GM23338 (cell line): ENCODE data around the gene NCK2. TPM values are rescaled to one million over a fixed set of nuclear protein-coding genes. Genes with fewer than 3 reads are reported as not detected.

Source experiments
- ATAC-seq: fragments of 200-7000 bp; cut with Tn5 transposase; 3 replicates; pipeline ENCODE4 v1.9.1; 2020
- DNase-seq: peaks from one replicate; pipeline ENCODE4 v3.0.0-alpha.2; 2015; ENCODE audit warnings: low spot score
- H2AFZ ChIP-seq: fragments of 200-600 bp; sonication (generic); 2 replicates; pipeline ENCODE4 v1.8.0; 2016; ENCODE audit warnings: antibody characterized with exemption, mild to moderate bottlenecking, moderate library complexity
- H3F3A ChIP-seq: fragments of 200-600 bp; sonication (generic); replicated peaks from 2 replicates; pipeline ENCODE4 v1.8.0; 2017; ENCODE audit warnings: antibody characterized with exemption, mixed run types, low read depth
- H3K27ac ChIP-seq: fragments of 200-600 bp; sonication (generic); 2 replicates; pipeline ENCODE4 v1.6.1; 2016; ENCODE audit warnings: low read depth
- H3K27me3 ChIP-seq: fragments of 200-600 bp; sonication (generic); 2 replicates; pipeline ENCODE4 v1.8.0; 2016; ENCODE audit warnings: mild to moderate bottlenecking, mixed run types, moderate library complexity; ENCODE audit not compliant: insufficient read depth
- H3K36me3 ChIP-seq: fragments of 200-600 bp; sonication (generic); 2 replicates; pipeline ENCODE4 v1.8.0; 2016; ENCODE audit warnings: mild to moderate bottlenecking; ENCODE audit not compliant: insufficient read depth
- H3K4me1 ChIP-seq: fragments of 200-600 bp; sonication (generic); 2 replicates; pipeline ENCODE4 v1.8.0; 2016; ENCODE audit warnings: mild to moderate bottlenecking, moderate library complexity; ENCODE audit not compliant: insufficient read depth
- H3K4me2 ChIP-seq: fragments of 200-600 bp; sonication (generic); 2 replicates; pipeline ENCODE4 v1.7.1; 2017; ENCODE audit warnings: mixed run types
- H3K4me3 ChIP-seq: fragments of 200-600 bp; sonication (generic); 2 replicates; pipeline ENCODE4 v1.6.1; 2016; ENCODE audit warnings: mixed run types
- H3K79me2 ChIP-seq: fragments of 200-600 bp; sonication (generic); replicated peaks from 2 replicates; pipeline ENCODE4 v1.8.0; 2017; ENCODE audit warnings: mild to moderate bottlenecking; ENCODE audit not compliant: insufficient read depth
- H3K9me2 ChIP-seq: fragments of 200-600 bp; sonication (generic); 2 replicates; pipeline ENCODE4 v1.8.0; 2017; ENCODE audit not compliant: insufficient read depth
- H4K20me1 ChIP-seq: fragments of 200-600 bp; sonication (generic); replicated peaks from 2 replicates; pipeline ENCODE4 v1.8.0; 2017; ENCODE audit warnings: mild to moderate bottlenecking; ENCODE audit not compliant: insufficient read depth
- H3K27ac Mint-ChIP-seq: 2 replicates; pipeline ENCODE4 v1.8.0; 2020; ENCODE audit warnings: inconsistent platforms, mild to moderate bottlenecking, moderate library complexity, mixed read lengths
- H3K27me3 Mint-ChIP-seq: 3 replicates; pipeline ENCODE4 v1.8.0; 2022; ENCODE audit warnings: low read depth, mild to moderate bottlenecking, moderate library complexity, mixed read lengths, inconsistent platforms; ENCODE audit not compliant: insufficient read depth, poor library complexity
- H3K36me3 Mint-ChIP-seq: 3 replicates; pipeline ENCODE4 v1.8.0; 2021; ENCODE audit warnings: low read depth, mild to moderate bottlenecking, inconsistent platforms, moderate library complexity, mixed read lengths
- H3K4me1 Mint-ChIP-seq: 3 replicates; pipeline ENCODE4 v1.8.0; 2020; ENCODE audit warnings: mild to moderate bottlenecking, inconsistent platforms, mixed read lengths
- H3K4me3 Mint-ChIP-seq: 3 replicates; pipeline ENCODE4 v1.8.0; 2021; ENCODE audit warnings: moderate library complexity, mild to moderate bottlenecking, inconsistent platforms, mixed read lengths
- H3K9me3 Mint-ChIP-seq: 3 replicates; pipeline ENCODE4 v1.8.0; 2020; ENCODE audit warnings: moderate library complexity, mild to moderate bottlenecking, inconsistent platforms, mixed read lengths
- CREB1 ChIP-seq: fragments of 250-450 bp; sonication (Bioruptor Pico); IDR thresholded peaks from 2 replicates; pipeline ENCODE4 v1.5.0; 2020; ENCODE audit warnings: low read depth, mild to moderate bottlenecking, moderate library complexity
- EZH2 ChIP-seq: fragments of 200-600 bp; sonication (generic); IDR thresholded peaks from one replicate; pipeline ENCODE4 v1.8.0; 2017; ENCODE audit warnings: antibody characterized with exemption, mild to moderate bottlenecking, low read depth; ENCODE audit not compliant: unreplicated experiment
- EZH2phosphoT487 ChIP-seq: fragments of 200-600 bp; sonication (generic); IDR thresholded peaks from one replicate; pipeline ENCODE4 v1.8.1; 2018; ENCODE audit warnings: antibody characterized with exemption; ENCODE audit not compliant: unreplicated experiment
- JUNB ChIP-seq: IDR thresholded peaks from one replicate; pipeline ENCODE4 v1.6.1; 2016; ENCODE audit warnings: antibody characterized with exemption; ENCODE audit not compliant: unreplicated experiment
- NANOG ChIP-seq: IDR thresholded peaks from 2 replicates; pipeline ENCODE4 v1.6.1; 2016; ENCODE audit warnings: antibody characterized with exemption, borderline replicate concordance
- POLR2AphosphoS5 ChIP-seq: IDR thresholded peaks from 2 replicates; pipeline ENCODE4 v1.6.1; 2016; ENCODE audit warnings: antibody characterized with exemption, low read depth
- STAT1 ChIP-seq: IDR thresholded peaks from one replicate; pipeline ENCODE4 v1.6.1; 2016; ENCODE audit warnings: antibody characterized with exemption; ENCODE audit not compliant: unreplicated experiment
- ZNF114 ChIP-seq: fragments of 250-450 bp; sonication (Bioruptor Pico); IDR thresholded peaks from 2 replicates; pipeline ENCODE4 v1.5.0; 2020; ENCODE audit warnings: mild to moderate bottlenecking, moderate library complexity
- ZNF331 ChIP-seq: fragments of 250-450 bp; sonication (Bioruptor Pico); IDR thresholded peaks from 2 replicates; pipeline ENCODE4 v1.5.0; 2020; ENCODE audit warnings: low read depth, mild to moderate bottlenecking, moderate library complexity
- ZNF462 ChIP-seq: fragments of 250-450 bp; sonication (Bioruptor Pico); IDR thresholded peaks from 2 replicates; pipeline ENCODE4 v1.5.0; 2020; ENCODE audit warnings: mild to moderate bottlenecking, moderate library complexity
- polyA plus RNA-seq: library from polyadenylated mRNA; unstranded; fragments of >200 nt; fragmentation: Nextera tagmentation; extraction: Ambion mirVana; gene quantifications from 2 replicates; pipeline ENCODE4 v1.2.1, GENCODE V29; 2016
- total RNA-seq: library from RNA; depleted of rRNA; stranded (reverse); fragments of >200 nt; shearing (Covaris generic); gene quantifications from 2 replicates; pipeline ENCODE4 v1.2.3, GENCODE V29; 2014
- TF ChIP-seq, protein P1 (sequence below): IDR thresholded peaks from 2 replicates; pipeline ENCODE4 v1.6.1; 2016; ENCODE audit warnings: antibody characterized with exemption
- TF ChIP-seq, protein P2 (sequence below), 2 experiments: fragments of 200-600 bp in 1 of 2; sonication (generic) in 1 of 2; conservative IDR thresholded peaks; 2 replicates each; pipeline versions ENCODE4 v1.5.1 to v1.6.1; 2016 to 2017; ENCODE audit warnings: antibody characterized with exemption in 2 of 2, low read depth in 2 of 2, mild to moderate bottlenecking in 2 of 2, moderate library complexity in 1 of 2
- TF ChIP-seq, protein P3 (sequence below): IDR thresholded peaks from one replicate; pipeline ENCODE4 v1.6.1; 2018; ENCODE audit warnings: antibody characterized with exemption; ENCODE audit not compliant: unreplicated experiment

Gene NCK2
- total and polyA plus RNA-seq, 2 experiments from 2014 or later = 26.9 to 59.9 TPM

DNA sequence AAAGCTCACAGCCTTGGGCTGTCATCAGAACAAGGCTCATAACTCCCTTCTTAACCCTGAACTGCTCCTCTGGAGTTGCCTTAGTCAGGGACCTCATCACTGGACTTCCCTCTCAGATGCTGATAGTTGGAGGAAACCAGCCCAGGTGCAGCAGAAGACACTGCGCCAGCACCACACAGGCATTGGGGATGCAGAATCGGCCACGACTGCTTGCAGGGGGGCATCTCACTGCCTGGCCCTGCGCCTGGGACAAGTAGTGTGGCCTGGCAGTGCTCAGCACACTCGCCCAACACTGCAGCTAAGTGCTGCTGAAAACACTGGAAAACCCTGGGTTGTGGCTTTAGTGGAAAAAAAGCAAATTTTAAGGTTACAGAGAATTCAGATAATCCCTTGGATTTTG lies 68.7 kb downstream of the NCK2 start:
- H3K27ac Mint-ChIP-seq = no peak overlapping the region
- peaks cover 82% of the 10 kb centered on the region for H3K79me2 ChIP-seq
- ATAC-seq = no peak

More for the DNA sequence above, 68.7 kb downstream of the NCK2 start:
- no peak for DNase-seq
- Mint-ChIP-seq H3K4me1 (peaks cover 45% of the 10 kb centered on the region), H3K4me3 (no peak overlapping the region), H3K36me3 (peaks cover 14% of the 10 kb centered on the region), H3K9me3 (no peaks in the 10 kb centered on the region), H3K27me3 (peaks cover 1% of the 10 kb centered on the region)
- H4K20me1 ChIP-seq = peaks cover 25% of the 10 kb centered on the region
- no peak overlapping the region for H2AFZ ChIP-seq
- no peak overlapping the region for H3K4me3 ChIP-seq
- no peaks in the 10 kb centered on the region for H3K9me2 ChIP-seq
- no peak overlapping the region for H3K4me2 ChIP-seq
- no peaks in the 10 kb centered on the region for H3K27me3 ChIP-seq
- peaks cover 23% of the 10 kb centered on the region for H3K4me1 ChIP-seq
- 0 out of 2 replicates have a peak, but pooled peaks cover 4% of the 10 kb centered on the region for H3K36me3 ChIP-seq
- no peaks in the 10 kb centered on the region for H3F3A ChIP-seq
- no peak overlapping the region for H3K27ac ChIP-seq
- TF ChIP-seq CREB1 (CRISPR knock-in tag) = no peak
- TF ChIP-seq, protein P1, sequence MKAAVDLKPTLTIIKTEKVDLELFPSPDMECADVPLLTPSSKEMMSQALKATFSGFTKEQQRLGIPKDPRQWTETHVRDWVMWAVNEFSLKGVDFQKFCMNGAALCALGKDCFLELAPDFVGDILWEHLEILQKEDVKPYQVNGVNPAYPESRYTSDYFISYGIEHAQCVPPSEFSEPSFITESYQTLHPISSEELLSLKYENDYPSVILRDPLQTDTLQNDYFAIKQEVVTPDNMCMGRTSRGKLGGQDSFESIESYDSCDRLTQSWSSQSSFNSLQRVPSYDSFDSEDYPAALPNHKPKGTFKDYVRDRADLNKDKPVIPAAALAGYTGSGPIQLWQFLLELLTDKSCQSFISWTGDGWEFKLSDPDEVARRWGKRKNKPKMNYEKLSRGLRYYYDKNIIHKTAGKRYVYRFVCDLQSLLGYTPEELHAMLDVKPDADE = no peak
- no peak for TF ChIP-seq EZH2phosphoT487
- TF ChIP-seq EZH2 = no peak
- no peak for TF ChIP-seq JUNB
- TF ChIP-seq ZNF331 (CRISPR knock-in tag) = no peak
- no peak for TF ChIP-seq ZNF114 (CRISPR knock-in tag)
- no peak for TF ChIP-seq STAT1
- TF ChIP-seq, protein P2, sequence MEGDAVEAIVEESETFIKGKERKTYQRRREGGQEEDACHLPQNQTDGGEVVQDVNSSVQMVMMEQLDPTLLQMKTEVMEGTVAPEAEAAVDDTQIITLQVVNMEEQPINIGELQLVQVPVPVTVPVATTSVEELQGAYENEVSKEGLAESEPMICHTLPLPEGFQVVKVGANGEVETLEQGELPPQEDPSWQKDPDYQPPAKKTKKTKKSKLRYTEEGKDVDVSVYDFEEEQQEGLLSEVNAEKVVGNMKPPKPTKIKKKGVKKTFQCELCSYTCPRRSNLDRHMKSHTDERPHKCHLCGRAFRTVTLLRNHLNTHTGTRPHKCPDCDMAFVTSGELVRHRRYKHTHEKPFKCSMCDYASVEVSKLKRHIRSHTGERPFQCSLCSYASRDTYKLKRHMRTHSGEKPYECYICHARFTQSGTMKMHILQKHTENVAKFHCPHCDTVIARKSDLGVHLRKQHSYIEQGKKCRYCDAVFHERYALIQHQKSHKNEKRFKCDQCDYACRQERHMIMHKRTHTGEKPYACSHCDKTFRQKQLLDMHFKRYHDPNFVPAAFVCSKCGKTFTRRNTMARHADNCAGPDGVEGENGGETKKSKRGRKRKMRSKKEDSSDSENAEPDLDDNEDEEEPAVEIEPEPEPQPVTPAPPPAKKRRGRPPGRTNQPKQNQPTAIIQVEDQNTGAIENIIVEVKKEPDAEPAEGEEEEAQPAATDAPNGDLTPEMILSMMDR (conservative IDR thresholded peaks at IDR 0.05; ENCODE audit: low read depth in 2 of 2) = no peak
- no peak for TF ChIP-seq NANOG
- TF ChIP-seq ZNF462 (CRISPR knock-in tag) = no peak
- no peak for TF ChIP-seq POLR2AphosphoS5
- TF ChIP-seq, protein P3, sequence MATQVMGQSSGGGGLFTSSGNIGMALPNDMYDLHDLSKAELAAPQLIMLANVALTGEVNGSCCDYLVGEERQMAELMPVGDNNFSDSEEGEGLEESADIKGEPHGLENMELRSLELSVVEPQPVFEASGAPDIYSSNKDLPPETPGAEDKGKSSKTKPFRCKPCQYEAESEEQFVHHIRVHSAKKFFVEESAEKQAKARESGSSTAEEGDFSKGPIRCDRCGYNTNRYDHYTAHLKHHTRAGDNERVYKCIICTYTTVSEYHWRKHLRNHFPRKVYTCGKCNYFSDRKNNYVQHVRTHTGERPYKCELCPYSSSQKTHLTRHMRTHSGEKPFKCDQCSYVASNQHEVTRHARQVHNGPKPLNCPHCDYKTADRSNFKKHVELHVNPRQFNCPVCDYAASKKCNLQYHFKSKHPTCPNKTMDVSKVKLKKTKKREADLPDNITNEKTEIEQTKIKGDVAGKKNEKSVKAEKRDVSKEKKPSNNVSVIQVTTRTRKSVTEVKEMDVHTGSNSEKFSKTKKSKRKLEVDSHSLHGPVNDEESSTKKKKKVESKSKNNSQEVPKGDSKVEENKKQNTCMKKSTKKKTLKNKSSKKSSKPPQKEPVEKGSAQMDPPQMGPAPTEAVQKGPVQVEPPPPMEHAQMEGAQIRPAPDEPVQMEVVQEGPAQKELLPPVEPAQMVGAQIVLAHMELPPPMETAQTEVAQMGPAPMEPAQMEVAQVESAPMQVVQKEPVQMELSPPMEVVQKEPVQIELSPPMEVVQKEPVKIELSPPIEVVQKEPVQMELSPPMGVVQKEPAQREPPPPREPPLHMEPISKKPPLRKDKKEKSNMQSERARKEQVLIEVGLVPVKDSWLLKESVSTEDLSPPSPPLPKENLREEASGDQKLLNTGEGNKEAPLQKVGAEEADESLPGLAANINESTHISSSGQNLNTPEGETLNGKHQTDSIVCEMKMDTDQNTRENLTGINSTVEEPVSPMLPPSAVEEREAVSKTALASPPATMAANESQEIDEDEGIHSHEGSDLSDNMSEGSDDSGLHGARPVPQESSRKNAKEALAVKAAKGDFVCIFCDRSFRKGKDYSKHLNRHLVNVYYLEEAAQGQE = no peak
